SKM-1 (cell line): ENCODE data around the gene SCFD1.
"Not testable (repeated sequence)": the region's sequence is repeated elsewhere in the genome, so short reads cannot be mapped to it uniquely, and the experiment has no call there.

ENCODE experiments used
- DNase-seq: peaks from one replicate; lab custom pipeline; 2025; ENCODE audit not compliant: unreplicated experiment; lab: John Stamatoyannopoulos, UW

SCFD1 gene

GRCh38 chr14:30658645-30659044 is 36.5 kb downstream of the SCFD1 start:
- DNase-seq: no peak

GRCh38 chr14:30669594-30669993 is 47.5 kb downstream of the SCFD1 start:
- DNase-seq: no peak

- no peak for DNase-seq
Observed at GRCh38 chr14:30673071-30673470, 51.0 kb downstream of the SCFD1 start.

- no peak for DNase-seq
Observed at GRCh38 chr14:30678926-30679431, 56.9 kb downstream of the SCFD1 start.

- no peak for DNase-seq
Observed at GRCh38 chr14:30680036-30680435, 57.9 kb downstream of the SCFD1 start.

GRCh38 chr14:30680776-30681175 is 58.7 kb downstream of the SCFD1 start:
- DNase-seq: not testable (repeated sequence)

GRCh38 chr14:30681752-30682355 is 59.7 kb downstream of the SCFD1 start:
- no peak for DNase-seq

- not testable (repeated sequence) for DNase-seq
Observed at GRCh38 chr14:30690487-30691355, 68.6 kb downstream of the SCFD1 start.

- no peak for DNase-seq
Observed at GRCh38 chr14:30691751-30692398, 69.8 kb downstream of the SCFD1 start.

- DNase-seq: no peak
Observed at GRCh38 chr14:30692669-30693068, 70.5 kb downstream of the SCFD1 start.

- no peak for DNase-seq
Observed at GRCh38 chr14:30698463-30698862, 76.3 kb downstream of the SCFD1 start.

GRCh38 chr14:30706704-30707103 is 84.6 kb downstream of the SCFD1 start:
- DNase-seq: no peak

- DNase-seq: no peak
Observed at GRCh38 chr14:30708157-30708556, 86.0 kb downstream of the SCFD1 start.

GRCh38 chr14:30709201-30709600 is 87.1 kb downstream of the SCFD1 start:
- no peak for DNase-seq

- no peak for DNase-seq
Observed at GRCh38 chr14:30710876-30711275, 88.8 kb downstream of the SCFD1 start.

GRCh38 chr14:30719137-30719536 is 97.0 kb downstream of the SCFD1 start:
- no peak for DNase-seq

GRCh38 chr14:30725763-30726162 is 103.6 kb downstream of the SCFD1 start:
- DNase-seq: no peak

GRCh38 chr14:30728471-30728870 is 106.4 kb downstream of the SCFD1 start:
- DNase-seq: no peak

- DNase-seq: no peak
Observed at GRCh38 chr14:30737916-30738315, 115.8 kb downstream of the SCFD1 start.

- no peak for DNase-seq
Observed at GRCh38 chr14:30738978-30739377, 116.9 kb downstream of the SCFD1 start.

GRCh38 chr14:30748343-30748742 is 126.2 kb downstream of the SCFD1 start:
- DNase-seq: no peak
